Upper lobe of left lung (tissue), 6 donors: ENCODE data around the gene WASF2. TPM values are rescaled to one million over a fixed set of nuclear protein-coding genes. Genes with fewer than 3 reads are reported as not detected.

Source experiments
- ATAC-seq, 2 donors: fragments of 200-7000 bp; cut with Tn5 transposase; one replicate each; pipeline ENCODE4 v1.9.1; 2022; ENCODE audit warnings: mild to moderate bottlenecking in 2 of 2, moderate library complexity in 2 of 2; ENCODE audit not compliant: low FRiP score in 2 of 2
- DNase-seq, 2 donors: peaks; one replicate each; pipeline ENCODE4 v3.0.0-alpha.2; 2019 to 2020
- H3K27ac ChIP-seq, 4 donors: fragments of 200-600 bp; sonication (generic); one replicate each; pipeline ENCODE4 v1.5.1; 2016 to 2019
- H3K27me3 ChIP-seq, 4 donors: fragments of 200-600 bp; sonication (generic); one replicate each; pipeline ENCODE4 v1.5.1; 2017 to 2019
- H3K36me3 ChIP-seq, 4 donors: fragments of 200-600 bp; sonication (generic); one replicate each; pipeline ENCODE4 v1.5.1; 2016 to 2019
- H3K4me1 ChIP-seq, 4 donors: fragments of 200-600 bp; sonication (generic); one replicate each; pipeline ENCODE4 v1.5.1; 2018 to 2019
- H3K4me3 ChIP-seq, 4 donors: fragments of 200-600 bp; sonication (generic); one replicate each; pipeline ENCODE4 v1.5.1; 2017 to 2019; ENCODE audit warnings: mild to moderate bottlenecking in 2 of 4, moderate library complexity in 1 of 4
- H3K9me3 ChIP-seq, 4 donors: fragments of 200-600 bp; sonication (generic); one replicate each; pipeline ENCODE4 v1.5.1; 2018 to 2019
- CTCF ChIP-seq, 6 experiments: fragments of 450-650 bp in 4 of 6; fragments of 200-600 bp in 2 of 6; sonication (generic) in 2 of 6; IDR thresholded peaks; one replicate each; pipeline ENCODE4 v1.5.1; 2016 to 2019; ENCODE audit warnings: antibody characterized with exemption in 6 of 6
- EP300 ChIP-seq, 4 donors: sonication (generic); formaldehyde crosslinking; IDR thresholded peaks; one replicate each; pipeline ENCODE4 v1.5.1; 2017; ENCODE audit warnings: antibody characterized with exemption in 4 of 4, control low read depth in 2 of 4
- POLR2A ChIP-seq, 4 donors: fragments of 450-650 bp; IDR thresholded peaks; one replicate each; pipeline ENCODE4 v1.5.1; 2016 to 2017; ENCODE audit warnings: antibody characterized with exemption in 4 of 4, mild to moderate bottlenecking in 2 of 4
- POLR2AphosphoS5 ChIP-seq, 2 donors: sonication (generic); formaldehyde crosslinking; IDR thresholded peaks; one replicate each; pipeline ENCODE4 v1.5.1; 2017; ENCODE audit warnings: antibody characterized with exemption in 2 of 2
- WGBS, 2 donors: methylation state at CpG; one replicate each; pipeline ENCODE4 v1.1.5; 2017 to 2018; 5-methylcytosine and 5-hydroxymethylcytosine counted together
- total RNA-seq, 6 donors: library from RNA; depleted of rRNA in 4 of 6; stranded (reverse); fragments of >200 nt in 4 of 6; gene quantifications; one replicate each; pipeline versions ENCODE4 v1.1.0 to v1.2.1, GENCODE V29; 2016 to 2021
- donor health status: DM: no; HTN: no; CAD: no; lungs with moderate emphysema.
- donor health status: DM: no; HTN: yes; CAD: no; lungs with severe emphysema.

The WASF2 gene
- total RNA-seq, 6 donors from 2014 or later: 53.4 to 158 (median 62.2) TPM

DNA sequence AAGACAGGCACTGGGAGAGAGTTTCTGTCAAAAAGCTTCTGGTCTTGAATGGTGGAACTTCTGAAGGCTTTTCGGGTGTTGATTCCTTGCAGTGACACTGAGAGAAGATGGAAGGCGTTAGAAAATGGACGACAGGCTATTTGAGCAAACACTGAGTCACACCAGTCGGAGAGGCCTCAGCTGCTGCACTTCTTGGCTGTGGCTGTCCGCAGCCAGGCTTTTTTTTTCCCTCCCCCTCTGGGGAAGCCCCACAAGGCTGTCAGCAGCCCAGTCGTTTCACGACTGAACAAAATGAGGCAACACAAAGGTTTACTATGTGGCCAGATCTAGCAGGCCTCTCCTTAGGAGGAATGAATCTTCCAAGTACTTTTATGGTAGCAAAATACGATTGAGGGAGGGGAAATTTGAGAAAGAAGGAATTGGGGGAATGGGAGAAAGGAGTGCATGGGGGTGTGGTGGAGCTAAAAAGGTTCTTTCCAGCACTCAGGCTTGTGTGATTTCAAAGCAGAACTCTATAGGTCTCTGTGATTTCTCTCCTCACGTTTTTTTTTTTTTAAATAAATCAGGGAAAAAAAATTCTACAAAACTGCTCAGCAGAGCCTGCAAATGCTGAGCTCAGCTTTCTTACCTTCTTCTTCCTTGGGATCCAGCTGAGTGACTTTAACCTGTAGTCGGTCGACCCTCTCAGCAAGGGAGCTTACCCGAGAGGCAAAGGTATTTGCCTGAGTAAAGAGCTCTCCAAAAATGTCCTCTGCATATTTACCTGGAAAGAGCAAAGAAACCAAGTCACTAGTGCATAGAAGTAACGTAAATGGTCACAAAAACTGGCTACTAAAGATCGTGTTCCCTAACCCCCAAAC is 71.4 kb downstream of the WASF2 start:
- Histone ChIP-seq H3K27ac (peak overlapping the region; percentile 36 to 71 (median 64)), H3K4me1 (peaks cover 40 to 63% (median 57%) of the 10 kb centered on the region in 4 donors), H3K36me3 (peaks cover 23 to 51% (median 43%) of the 10 kb centered on the region in 4 donors), H3K27me3 (no peaks in the 10 kb centered on the region), H3K4me3 (no peak overlapping the region), H3K9me3 (no peaks in the 10 kb centered on the region)
- DNase-seq: peak in 1 of 2 donors; percentile 90
- 34 to 50% methylated on average over 14 of the region's 14 CpGs for WGBS, 2 donors
- TF ChIP-seq POLR2AphosphoS5 (IDR thresholded peaks at IDR 0.05) (peak; percentile 29 to 62), EP300 (IDR thresholded peaks at IDR 0.05) (peak in 1 of 4 donors; percentile 9), CTCF (IDR thresholded peaks at IDR 0.05) (no peak), POLR2A (IDR thresholded peaks at IDR 0.05) (no peak)
- peak; percentile 84 to 94 for ATAC-seq

DNA sequence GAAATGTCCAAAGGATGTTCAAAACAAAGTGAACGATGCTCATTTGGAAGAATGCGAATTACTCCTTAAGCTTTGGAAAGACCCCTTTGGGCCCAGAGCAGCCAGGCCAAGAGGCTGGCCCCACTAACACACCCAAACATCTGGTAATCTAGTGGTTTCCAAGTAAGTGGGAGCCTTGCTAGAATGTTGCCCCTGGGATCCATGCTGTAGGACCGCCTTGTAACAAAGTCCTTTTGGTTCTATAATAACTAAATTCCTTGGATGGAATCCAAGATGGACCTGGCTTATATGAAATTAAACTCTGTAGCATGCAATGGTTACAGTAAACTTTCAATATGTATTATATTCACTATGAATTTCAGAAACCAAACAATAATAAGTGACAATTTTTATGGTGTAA is 72.3 kb downstream of the WASF2 start:
- ATAC-seq (no peak), DNase-seq (no peak)
- Histone ChIP-seq H3K36me3 (peaks cover 25 to 60% (median 51%) of the 10 kb centered on the region in 4 donors), H3K9me3 (no peaks in the 10 kb centered on the region), H3K4me3 (no peak overlapping the region), H3K27ac (peak overlapping the region; percentile 36 to 71 (median 64)), H3K4me1 (peaks cover 39 to 65% (median 57%) of the 10 kb centered on the region in 4 donors), H3K27me3 (no peaks in the 10 kb centered on the region)
- WGBS, 2 donors: 75 to 95% methylated on average over 3 of the region's 3 CpGs
- TF ChIP-seq EP300 (IDR thresholded peaks at IDR 0.05): no peak
- no peak for TF ChIP-seq CTCF (IDR thresholded peaks at IDR 0.05)

DNA sequence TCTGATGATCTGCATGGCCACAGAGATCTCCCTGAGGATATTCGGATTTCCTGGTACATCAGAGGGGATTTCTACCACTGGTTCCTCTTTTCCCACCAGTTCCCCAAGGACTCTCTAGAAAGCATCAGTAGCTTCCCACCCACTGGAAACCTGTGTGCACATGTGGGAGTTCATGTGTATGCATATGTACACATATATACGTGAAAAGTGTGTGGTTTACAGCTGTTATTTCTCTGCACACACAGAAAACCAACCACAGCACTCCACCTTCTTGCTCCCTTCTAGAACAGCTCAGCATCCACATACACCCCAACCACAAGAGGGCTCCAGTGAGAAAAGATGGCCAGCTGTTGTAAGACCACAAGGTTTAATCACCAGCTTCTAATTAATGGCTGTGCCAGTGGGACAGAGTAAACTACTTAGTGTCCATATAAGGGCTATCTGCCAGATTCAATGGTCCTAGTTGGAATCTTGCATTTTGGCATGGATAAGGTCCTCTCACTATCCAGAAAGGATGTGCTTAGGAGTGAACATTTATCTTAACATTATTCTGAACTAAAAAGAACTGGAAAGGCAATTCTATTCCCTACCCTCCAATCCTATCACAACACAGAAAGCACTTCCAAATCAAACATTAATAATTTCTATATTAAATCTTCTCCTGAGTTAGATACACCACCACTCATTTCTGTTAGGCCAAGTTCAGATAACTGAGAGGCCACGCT is 73.4 kb downstream of the WASF2 start:
- H3K36me3 ChIP-seq: peaks cover 37 to 71% (median 62%) of the 10 kb centered on the region in 4 donors
- no peaks in the 10 kb centered on the region for H3K27me3 ChIP-seq
- DNase-seq (no peak), ATAC-seq (peak; percentile 62 to 67)
- H3K27ac ChIP-seq: peak overlapping the region in 2 of 4 donors; percentile 36 to 71
- TF ChIP-seq POLR2A (IDR thresholded peaks at IDR 0.05): no peak
- no peak for TF ChIP-seq EP300 (IDR thresholded peaks at IDR 0.05)
- peak in 1 of 2 donors; percentile 25 for TF ChIP-seq POLR2AphosphoS5 (IDR thresholded peaks at IDR 0.05)
- TF ChIP-seq CTCF (IDR thresholded peaks at IDR 0.05): peak; percentile 43 to 73 (median 56)
- peaks cover 31 to 60% (median 48%) of the 10 kb centered on the region in 4 donors for H3K4me1 ChIP-seq
- no peaks in the 10 kb centered on the region for H3K9me3 ChIP-seq
- WGBS, 2 donors: 64 to 80% methylated on average over 3 of the region's 3 CpGs
- no peak overlapping the region for H3K4me3 ChIP-seq

DNA sequence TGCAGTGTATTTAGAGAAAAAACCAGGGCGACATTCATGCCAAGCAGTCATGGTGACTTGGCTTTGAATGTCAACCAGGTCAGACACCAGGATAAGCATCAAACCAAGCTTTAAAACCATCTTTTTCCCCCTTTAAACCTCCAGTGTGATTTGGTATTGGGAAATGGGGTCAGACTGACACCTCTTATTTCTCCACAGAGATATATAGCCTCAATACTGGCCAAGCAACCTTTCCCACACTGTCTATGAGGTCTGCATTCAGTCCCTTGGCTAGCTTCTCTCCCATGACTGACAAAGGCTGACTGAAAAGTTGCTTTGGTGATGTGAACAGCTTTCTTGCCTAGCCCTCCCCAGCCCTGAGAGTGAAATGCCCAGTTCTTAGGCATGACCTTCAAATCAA is 75.9 kb downstream of the WASF2 start:
- H3K27ac ChIP-seq: peak overlapping the region in 2 of 4 donors; percentile 45 to 55
- DNase-seq (no peak), ATAC-seq (no peak)
- no peaks in the 10 kb centered on the region for H3K9me3 ChIP-seq
- H3K4me3 ChIP-seq: no peak overlapping the region
- peaks cover 11 to 36% (median 29%) of the 10 kb centered on the region in 4 donors for H3K4me1 ChIP-seq
- no peak for TF ChIP-seq POLR2A (IDR thresholded peaks at IDR 0.05)
- TF ChIP-seq POLR2AphosphoS5 (IDR thresholded peaks at IDR 0.05): no peak
- TF ChIP-seq CTCF (IDR thresholded peaks at IDR 0.05): no peak
- TF ChIP-seq EP300 (IDR thresholded peaks at IDR 0.05): no peak
- H3K27me3 ChIP-seq: no peaks in the 10 kb centered on the region
- 94 to 100% methylated on average over 1 of the region's 1 CpG for WGBS, 2 donors
- H3K36me3 ChIP-seq: peaks cover 52 to 94% (median 85%) of the 10 kb centered on the region in 4 donors
